ENCODE results near the gene DOCK3. TPM values are rescaled to one million over a fixed set of nuclear protein-coding genes. Genes with fewer than 3 reads are reported as not detected.
"Not testable (repeated sequence)": the region's sequence is repeated elsewhere in the genome, so short reads cannot be mapped to it uniquely, and the experiment has no call there.

The DOCK3 gene
- total RNA-seq, 1 donor from 2014 or later: 0.51 TPM

GRCh38 chr3:50687916-50688315 is 13.2 kb downstream of the DOCK3 start:
- no peak for DNase-seq

- not testable (repeated sequence) for DNase-seq
Observed at GRCh38 chr3:50688602-50689001, 13.9 kb downstream of the DOCK3 start.

GRCh38 chr3:50689558-50689957 is 14.8 kb downstream of the DOCK3 start:
- DNase-seq: no peak

- no peak for DNase-seq
Observed at GRCh38 chr3:50695031-50695430, 20.3 kb downstream of the DOCK3 start.

- no peak for DNase-seq
Observed at GRCh38 chr3:50696276-50696675, 21.5 kb downstream of the DOCK3 start.

- DNase-seq: no peak
Observed at GRCh38 chr3:50698269-50698668, 23.5 kb downstream of the DOCK3 start.

- DNase-seq: peak; percentile 11
Observed at GRCh38 chr3:50708620-50709019, 33.9 kb downstream of the DOCK3 start.

GRCh38 chr3:50714946-50715345 is 40.2 kb downstream of the DOCK3 start:
- peak; percentile 55 for DNase-seq

GRCh38 chr3:50724831-50725230 is 50.1 kb downstream of the DOCK3 start:
- DNase-seq: no peak

- no peak for DNase-seq
Observed at GRCh38 chr3:50734985-50735384, 60.3 kb downstream of the DOCK3 start.

GRCh38 chr3:50737193-50737905 is 62.6 kb downstream of the DOCK3 start:
- no peak for DNase-seq

- no peak for DNase-seq
Observed at GRCh38 chr3:50737906-50738598, 63.3 kb downstream of the DOCK3 start.

- DNase-seq: no peak
Observed at GRCh38 chr3:50743643-50744042, 68.9 kb downstream of the DOCK3 start.

- DNase-seq: no peak
Observed at GRCh38 chr3:50749822-50750221, 75.1 kb downstream of the DOCK3 start.

GRCh38 chr3:50759015-50759414 is 84.3 kb downstream of the DOCK3 start:
- no peak for DNase-seq

GRCh38 chr3:50777680-50778079 is 103.0 kb downstream of the DOCK3 start:
- DNase-seq: no peak

- not testable (repeated sequence) for DNase-seq
Observed at GRCh38 chr3:50781766-50782165, 107.0 kb downstream of the DOCK3 start.

- no peak for DNase-seq
Observed at GRCh38 chr3:50786631-50787030, 111.9 kb downstream of the DOCK3 start.

- not testable (repeated sequence) for DNase-seq
Observed at GRCh38 chr3:50790894-50791293, 116.2 kb downstream of the DOCK3 start.

GRCh38 chr3:50792568-50792967 is 117.8 kb downstream of the DOCK3 start:
- DNase-seq: no peak

- not testable (repeated sequence) for DNase-seq
Observed at GRCh38 chr3:50803805-50804204, 129.1 kb downstream of the DOCK3 start.

- not testable (repeated sequence) for DNase-seq
Observed at GRCh38 chr3:50804376-50804775, 129.6 kb downstream of the DOCK3 start.

- DNase-seq: no peak
Observed at GRCh38 chr3:50805321-50805720, 130.6 kb downstream of the DOCK3 start.

- no peak for DNase-seq
Observed at GRCh38 chr3:50806031-50806430, 131.3 kb downstream of the DOCK3 start.

Measured in tongue (tissue), 2 donors.